IMR-90 (cell line): ENCODE data around the gene TMEM221.

Source experiments
- CTCF ChIP-seq: conservative IDR thresholded peaks from 2 replicates; pipeline ENCODE4 v1.5.1; 2012; ENCODE audit warnings: mild to moderate bottlenecking, low read depth, low read length, improper control_type of control experiment
- POLR2A ChIP-seq: IDR thresholded peaks from 2 replicates; pipeline ENCODE4 v1.6.1; 2012; ENCODE audit warnings: mild to moderate bottlenecking, low read depth, low read length

- TF ChIP-seq POLR2A (no peak), CTCF (no peak)
Observed at GRCh38 chr19:17491287-17491686, 42.8 kb upstream of the TMEM221 start.
